H9 (cell line): ENCODE measurements around the gene CCR8. TPM values are rescaled to one million over a fixed set of nuclear protein-coding genes. Genes with fewer than 3 reads are reported as not detected.

ENCODE experiments used
- DNase-seq: peaks from one replicate; pipeline ENCODE4 v3.0.0-alpha.2; 2017
- H2AFZ ChIP-seq: one replicate; pipeline ENCODE4 v1.6.1; 2013; ENCODE audit warnings: mild to moderate bottlenecking, low read length, control low read depth, moderate library complexity
- H2AK5ac ChIP-seq: 2 replicates; pipeline ENCODE4 v1.6.1; 2013; ENCODE audit warnings: low read length, control low read depth, mixed read lengths; ENCODE audit not compliant: insufficient read length
- H2BK120ac ChIP-seq: one replicate; pipeline ENCODE4 v1.6.1; 2013; ENCODE audit warnings: low read depth, mild to moderate bottlenecking, low read length, control low read depth, inconsistent platforms; ENCODE audit not compliant: poor library complexity, severe bottlenecking
- H2BK12ac ChIP-seq: 2 replicates; pipeline ENCODE4 v1.6.1; 2013; ENCODE audit warnings: low read length, control low read depth, mixed read lengths, low read depth; ENCODE audit not compliant: insufficient read length
- H2BK15ac ChIP-seq: 2 replicates; pipeline ENCODE4 v1.6.1; 2013; ENCODE audit warnings: low read depth, low read length, control low read depth
- H2BK20ac ChIP-seq: one replicate; pipeline ENCODE4 v1.6.1; 2013; ENCODE audit warnings: low read depth, mild to moderate bottlenecking, low read length, control low read depth, inconsistent platforms; ENCODE audit not compliant: poor library complexity, severe bottlenecking
- H2BK5ac ChIP-seq: 2 replicates; pipeline ENCODE4 v1.6.1; 2013; ENCODE audit warnings: low read length, control low read depth, mixed read lengths; ENCODE audit not compliant: insufficient read length
- H3K14ac ChIP-seq: 2 replicates; pipeline ENCODE4 v1.6.1; 2013; ENCODE audit warnings: low read length, control low read depth; ENCODE audit not compliant: insufficient read depth
- H3K18ac ChIP-seq: 2 replicates; pipeline ENCODE4 v1.6.1; 2013; ENCODE audit warnings: low read depth, mild to moderate bottlenecking, mixed read lengths, low read length, control low read depth; ENCODE audit not compliant: insufficient read length
- H3K23ac ChIP-seq: 2 replicates; pipeline ENCODE4 v1.6.1; 2013; ENCODE audit warnings: low read length, control low read depth, mixed read lengths, low read depth; ENCODE audit not compliant: insufficient read length
- H3K23me2 ChIP-seq: 2 replicates; pipeline ENCODE4 v1.6.1; 2013; ENCODE audit warnings: low read depth, mild to moderate bottlenecking, mixed read lengths, low read length, control low read depth; ENCODE audit not compliant: insufficient read length, poor library complexity, severe bottlenecking
- H3K27ac ChIP-seq: 2 replicates; pipeline ENCODE4 v1.5.1; 2013; ENCODE audit warnings: low read length, control low read depth, mixed read lengths, low read depth; ENCODE audit not compliant: insufficient read length
- H3K27me3 ChIP-seq: 2 replicates; pipeline ENCODE4 v1.6.1; 2013; ENCODE audit warnings: low read length, control low read depth, inconsistent platforms; ENCODE audit not compliant: insufficient read depth
- H3K4ac ChIP-seq: 2 replicates; pipeline ENCODE4 v1.6.1; 2013; ENCODE audit warnings: low read depth, mild to moderate bottlenecking, control low read depth, inconsistent platforms, low read length, moderate library complexity
- H3K4me1 ChIP-seq: 2 replicates; pipeline ENCODE4 v1.6.1; 2013; ENCODE audit warnings: low read length, control low read depth, inconsistent platforms; ENCODE audit not compliant: insufficient read depth
- H3K4me2 ChIP-seq: 2 replicates; pipeline ENCODE4 v1.6.1; 2013; ENCODE audit warnings: low read length, control low read depth, mixed read lengths; ENCODE audit not compliant: insufficient read length, insufficient read depth
- H3K56ac ChIP-seq: 2 replicates; pipeline ENCODE4 v1.6.1; 2013; ENCODE audit warnings: low read depth, mild to moderate bottlenecking, mixed read lengths, low read length, control low read depth; ENCODE audit not compliant: insufficient read length
- H3K79me1 ChIP-seq: 2 replicates; pipeline ENCODE4 v1.6.1; 2013; ENCODE audit warnings: low read depth, mild to moderate bottlenecking, moderate library complexity, low read length, control low read depth, inconsistent platforms; ENCODE audit not compliant: insufficient read depth, poor library complexity, severe bottlenecking
- H3K79me2 ChIP-seq: 2 replicates; pipeline ENCODE4 v1.6.1; 2013; ENCODE audit warnings: low read length, control low read depth, inconsistent platforms; ENCODE audit not compliant: insufficient read depth
- H3K9ac ChIP-seq: 2 replicates; pipeline ENCODE4 v1.6.1; 2013; ENCODE audit warnings: low read length, control low read depth, mixed read lengths; ENCODE audit not compliant: insufficient read length; ENCODE audit errors: extremely low read depth
- H3K9me3 ChIP-seq: one replicate; pipeline ENCODE4 v1.6.1; 2013; ENCODE audit warnings: low read depth, low read length, inconsistent platforms; ENCODE audit not compliant: control insufficient read depth
- H3T11ph ChIP-seq: one replicate; pipeline ENCODE4 v1.6.1; 2013; ENCODE audit warnings: mild to moderate bottlenecking, low read length, control low read depth, inconsistent platforms
- H4K20me1 ChIP-seq: one replicate; pipeline ENCODE4 v1.6.1; 2013; ENCODE audit not compliant: control insufficient read depth, insufficient read length, insufficient read depth
- H4K5ac ChIP-seq: 2 replicates; pipeline ENCODE4 v1.6.1; 2013; ENCODE audit warnings: low read depth, mild to moderate bottlenecking, mixed read lengths, low read length, control low read depth; ENCODE audit not compliant: insufficient read length
- H4K8ac ChIP-seq: replicated peaks from 2 replicates; pipeline ENCODE4 v1.6.1; 2013; ENCODE audit warnings: low read length, control low read depth, mixed read lengths, low read depth; ENCODE audit not compliant: insufficient read length
- H4K91ac ChIP-seq: 2 replicates; pipeline ENCODE4 v1.6.1; 2013; ENCODE audit warnings: low read depth, mild to moderate bottlenecking, moderate library complexity, mixed read lengths, low read length, control low read depth; ENCODE audit not compliant: insufficient read length
- H3K27ac Mint-ChIP-seq, 3 experiments: 2 replicates in 2 of 3; 3 replicates in 1 of 3; pipeline ENCODE4 v1.8.0; 2020 to 2021; ENCODE audit warnings: mixed read lengths in 3 of 3, mild to moderate bottlenecking in 1 of 3, moderate library complexity in 1 of 3
- H3K27me3 Mint-ChIP-seq: 2 replicates; pipeline ENCODE4 v1.8.0; 2021; ENCODE audit warnings: low read depth, mild to moderate bottlenecking, moderate library complexity, mixed read lengths
- H3K36me3 Mint-ChIP-seq, 3 experiments: 2 replicates in 2 of 3; 3 replicates in 1 of 3; pipeline ENCODE4 v1.8.0; 2020 to 2021; ENCODE audit warnings: low read depth in 3 of 3, mixed read lengths in 3 of 3; ENCODE audit not compliant: insufficient read depth in 1 of 3
- H3K4me1 Mint-ChIP-seq, 2 experiments: 2 replicates each; pipeline ENCODE4 v1.8.0; 2020; ENCODE audit warnings: mixed read lengths in 2 of 2
- H3K4me3 Mint-ChIP-seq, 2 experiments: 2 replicates in 1 of 2; 3 replicates in 1 of 2; pipeline ENCODE4 v1.8.0; 2020 to 2021; ENCODE audit warnings: mild to moderate bottlenecking in 2 of 2, mixed read lengths in 2 of 2, moderate library complexity in 1 of 2
- H3K9me3 Mint-ChIP-seq, 2 experiments: 2 replicates in 1 of 2; 3 replicates in 1 of 2; pipeline ENCODE4 v1.8.0; 2020; ENCODE audit warnings: mild to moderate bottlenecking in 2 of 2, mixed read lengths in 2 of 2, moderate library complexity in 1 of 2
- WGBS: extraction: QIAGEN DNeasy Blood & Tissue Kit; methylation state at CpG from one replicate; pipeline ENCODE4 v1.1.7; 2013; ENCODE audit warnings: missing lambda C conversion rate, low lambda C conversion rate, mixed read lengths; ENCODE audit not compliant: insufficient read length; ENCODE audit errors: extremely low coverage; 5-methylcytosine and 5-hydroxymethylcytosine counted together
- total RNA-seq: library from RNA; stranded (reverse); gene quantifications from 2 replicates; pipeline ENCODE4 v1.2.1, GENCODE V29; 2021
- TF ChIP-seq, protein P1 (sequence below): fragments of 200-600 bp; sonication (generic); conservative IDR thresholded peaks from 3 replicates; pipeline ENCODE4 v1.8.0; 2021; ENCODE audit warnings: antibody characterized with exemption, mild to moderate bottlenecking

The CCR8 gene
- total RNA-seq, 1 experiment from 2014 or later, result 0.31 TPM

DNA sequence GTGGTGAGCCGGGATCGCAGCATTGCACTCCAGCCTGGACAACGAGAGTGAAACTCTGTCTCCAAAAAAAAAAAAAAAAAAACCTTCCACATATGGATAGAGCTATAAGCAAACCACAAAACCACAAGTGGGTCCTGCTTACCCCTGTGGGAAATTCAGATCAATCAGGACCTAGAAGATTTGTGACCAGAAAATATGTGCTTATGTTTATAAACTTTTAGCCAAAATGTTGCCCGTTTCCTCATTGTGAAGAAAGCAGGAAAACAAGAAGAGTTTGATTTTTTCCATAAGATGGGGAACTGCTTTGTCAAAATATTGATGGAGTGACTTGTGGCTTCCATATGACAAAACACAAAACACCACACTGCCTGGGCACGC lies 50.3 kb downstream of the CCR8 start:
- no peaks in the 10 kb centered on the region for H3K79me1 ChIP-seq
- H4K5ac ChIP-seq, result no peak overlapping the region
- no peak overlapping the region for H3K23ac ChIP-seq
- no peaks in the 10 kb centered on the region for H4K20me1 ChIP-seq
- H3K18ac ChIP-seq, result no peak overlapping the region
- no peak overlapping the region for H2AFZ ChIP-seq
- peaks cover 8% of the 10 kb centered on the region for H3K4me1 ChIP-seq
- no peak overlapping the region for H3K4me2 ChIP-seq
- H3K23me2 ChIP-seq, result peaks cover 2% of the 10 kb centered on the region
- no peaks in the 10 kb centered on the region for H3K27me3 ChIP-seq
- H3K56ac ChIP-seq, result no peak overlapping the region
- DNase-seq, result no peak
- no peak overlapping the region for H2BK5ac ChIP-seq
- TF ChIP-seq, protein P1, sequence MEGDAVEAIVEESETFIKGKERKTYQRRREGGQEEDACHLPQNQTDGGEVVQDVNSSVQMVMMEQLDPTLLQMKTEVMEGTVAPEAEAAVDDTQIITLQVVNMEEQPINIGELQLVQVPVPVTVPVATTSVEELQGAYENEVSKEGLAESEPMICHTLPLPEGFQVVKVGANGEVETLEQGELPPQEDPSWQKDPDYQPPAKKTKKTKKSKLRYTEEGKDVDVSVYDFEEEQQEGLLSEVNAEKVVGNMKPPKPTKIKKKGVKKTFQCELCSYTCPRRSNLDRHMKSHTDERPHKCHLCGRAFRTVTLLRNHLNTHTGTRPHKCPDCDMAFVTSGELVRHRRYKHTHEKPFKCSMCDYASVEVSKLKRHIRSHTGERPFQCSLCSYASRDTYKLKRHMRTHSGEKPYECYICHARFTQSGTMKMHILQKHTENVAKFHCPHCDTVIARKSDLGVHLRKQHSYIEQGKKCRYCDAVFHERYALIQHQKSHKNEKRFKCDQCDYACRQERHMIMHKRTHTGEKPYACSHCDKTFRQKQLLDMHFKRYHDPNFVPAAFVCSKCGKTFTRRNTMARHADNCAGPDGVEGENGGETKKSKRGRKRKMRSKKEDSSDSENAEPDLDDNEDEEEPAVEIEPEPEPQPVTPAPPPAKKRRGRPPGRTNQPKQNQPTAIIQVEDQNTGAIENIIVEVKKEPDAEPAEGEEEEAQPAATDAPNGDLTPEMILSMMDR, result no peak
- H2BK15ac ChIP-seq, result no peak overlapping the region
- Mint-ChIP-seq H3K4me3 (no peak overlapping the region), H3K4me1 (peaks cover 33 to 37% of the 10 kb centered on the region in 2 experiments), H3K27me3 (peaks cover 2% of the 10 kb centered on the region; the same call in 1 of the 2 replicates), H3K36me3 (0 out of 7 replicates have a peak, but pooled peaks cover 0 to 4% (median 1%) of the 10 kb centered on the region in 3 experiments), H3K9me3 (no peaks in the 10 kb centered on the region), H3K27ac (no peak overlapping the region)
- H3K9me3 ChIP-seq, result no peaks in the 10 kb centered on the region
- no peak overlapping the region for H4K8ac ChIP-seq
- H3K9ac ChIP-seq, result no peak overlapping the region
- no peak overlapping the region for H3T11ph ChIP-seq
- no peaks in the 10 kb centered on the region; the same call in 1 of the 2 replicates for H3K79me2 ChIP-seq
- H3K27ac ChIP-seq, result no peak overlapping the region
- H4K91ac ChIP-seq, result no peak overlapping the region
- H2AK5ac ChIP-seq, result no peak overlapping the region
- no peak overlapping the region for H2BK120ac ChIP-seq
- WGBS, result no CpG with 5 or more reads among the region's 5 CpGs
- no peak overlapping the region for H2BK12ac ChIP-seq
- H2BK20ac ChIP-seq, result no peak overlapping the region
- no peak overlapping the region for H3K4ac ChIP-seq
- no peak overlapping the region for H3K14ac ChIP-seq
